GM18861 (cell line): ENCODE results near the gene PKD1L1.
"Not testable (repeated sequence)": the region's sequence is repeated elsewhere in the genome, so short reads cannot be mapped to it uniquely, and the experiment has no call there.

Source experiments
- ATAC-seq: cut with Tn5 transposase; IDR thresholded peaks from one replicate; pipeline ENCODE4 v1.9.1; 2021; ENCODE audit not compliant: unreplicated experiment

The PKD1L1 gene

DNA sequence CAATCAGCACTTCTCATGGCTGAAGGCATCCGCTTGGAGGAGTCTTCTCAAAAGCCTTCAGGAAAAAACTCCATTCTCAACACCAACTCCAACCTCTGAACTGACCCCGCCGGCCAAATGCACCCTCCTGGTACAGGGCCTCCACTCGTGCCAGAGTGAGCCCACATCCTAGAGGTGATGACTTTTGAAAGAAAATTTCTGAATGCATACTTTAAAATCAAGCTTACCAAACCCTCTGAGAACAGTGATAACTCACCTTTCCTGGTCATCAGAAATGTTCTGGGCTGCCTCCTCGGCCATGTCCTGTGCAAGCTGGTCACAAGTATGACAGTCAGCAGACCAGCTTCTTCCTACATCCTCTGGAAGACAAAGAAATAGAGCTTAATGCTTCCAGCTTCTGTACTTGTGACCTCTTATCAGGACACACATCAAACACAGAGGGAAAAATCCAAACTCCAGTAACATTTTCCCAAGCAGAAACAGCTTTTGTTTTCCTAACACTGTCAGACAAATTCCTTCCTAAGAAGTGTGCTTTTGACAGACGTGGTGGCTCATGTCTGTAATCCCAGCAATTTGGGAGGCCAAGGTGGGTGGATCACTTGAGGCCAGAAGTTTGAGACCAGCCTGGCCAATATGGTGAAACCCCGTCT lies at the start of gene PKD1L1:
PKD1L1 (minus strand) TSS at position 326 of the 650 bp plus-strand sequence; CDS start at position 300, 26 bp downstream.
- ATAC-seq, result no peak

- no peak for ATAC-seq
Observed at GRCh38 chr7:47992446-47992845, 44.2 kb upstream of the PKD1L1 start.

DNA sequence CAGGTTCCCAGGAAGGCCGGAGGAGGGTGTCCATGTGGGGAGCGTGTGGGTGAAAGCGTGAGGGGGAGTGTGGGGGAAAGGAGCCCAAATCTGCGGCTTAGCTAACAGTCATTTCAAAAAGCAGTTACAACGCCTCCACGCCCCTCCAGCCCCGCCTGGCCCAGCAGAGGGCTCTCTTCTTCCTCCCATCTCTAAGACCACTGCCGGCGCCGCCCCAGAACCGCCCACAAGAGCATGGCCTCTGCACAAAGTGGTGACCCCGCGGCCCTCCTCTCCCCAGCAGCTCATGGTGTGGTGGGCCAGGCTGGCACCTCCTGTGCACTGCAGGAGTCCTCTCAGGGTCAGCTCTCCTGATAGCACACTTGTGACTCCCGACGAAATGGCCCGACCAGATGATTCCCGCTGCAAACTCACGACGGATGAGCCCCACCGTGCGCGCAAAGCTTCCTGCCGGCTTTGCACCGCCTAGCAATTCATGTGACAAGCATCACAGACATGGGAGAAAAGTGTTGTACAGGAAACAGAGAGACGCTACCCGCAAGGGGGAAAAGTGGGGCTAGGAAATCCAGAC lies 43.6 kb upstream of the PKD1L1 start:
- ATAC-seq, result peak; percentile 93

DNA sequence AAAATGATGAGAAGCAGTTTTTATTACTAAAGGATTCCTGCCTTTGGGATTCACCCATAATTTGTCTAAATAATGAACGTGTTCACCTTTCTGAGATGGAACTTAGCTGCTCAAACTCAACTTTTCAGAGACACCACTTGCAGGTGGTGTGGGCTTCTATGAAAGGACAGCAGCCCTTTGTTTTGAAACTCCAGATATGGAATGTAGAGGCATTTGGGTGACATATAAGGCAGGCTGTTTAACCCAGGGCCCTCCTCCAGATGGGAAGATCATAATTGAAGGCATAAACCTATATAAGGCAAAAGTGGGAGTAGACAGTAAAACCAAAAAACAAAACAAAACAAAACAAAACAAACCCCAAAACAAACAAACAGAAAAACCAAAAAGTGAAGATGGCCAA lies 43.0 kb upstream of the PKD1L1 start:
- no peak for ATAC-seq

GRCh38 chr7:47990592-47990991 lies 42.3 kb upstream of the PKD1L1 start:
- ATAC-seq, result no peak

DNA sequence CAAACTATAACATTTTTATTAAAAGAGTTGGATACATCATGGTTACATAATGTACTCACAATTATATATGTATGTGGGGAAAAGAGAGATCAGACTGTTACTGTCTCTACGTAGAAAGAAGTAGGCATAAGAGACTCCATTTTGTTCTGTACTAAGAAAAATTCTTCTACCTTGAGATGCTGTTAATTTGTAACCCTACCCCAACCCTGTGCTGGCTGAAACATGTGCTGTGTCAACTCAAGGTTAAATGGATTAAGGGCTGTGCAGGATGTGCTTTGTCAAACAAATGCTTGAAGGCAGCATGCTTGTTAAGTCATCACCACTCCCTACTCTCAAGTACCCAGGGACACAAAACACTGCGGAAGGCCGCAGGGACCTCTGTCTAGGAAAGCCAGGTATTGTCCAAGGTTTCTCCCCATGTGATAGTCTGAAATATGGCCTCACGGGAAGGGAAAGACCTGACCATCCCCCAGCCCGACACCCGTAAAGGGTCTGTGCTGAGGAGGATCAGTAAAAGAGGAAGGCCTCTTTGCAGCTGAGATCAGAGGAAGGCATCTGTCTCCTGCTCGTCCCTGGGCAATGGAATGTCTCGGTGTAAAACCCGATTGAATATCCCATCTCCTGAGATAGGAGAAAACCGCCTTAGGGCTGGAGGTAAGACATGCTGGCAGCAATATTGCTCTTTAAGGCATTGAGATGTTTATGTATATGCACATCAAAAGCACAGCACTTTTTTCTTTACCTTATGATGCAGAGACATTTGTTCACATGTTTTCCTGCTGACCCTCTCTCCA lies 41.5 kb upstream of the PKD1L1 start:
- not testable (repeated sequence) for ATAC-seq

DNA sequence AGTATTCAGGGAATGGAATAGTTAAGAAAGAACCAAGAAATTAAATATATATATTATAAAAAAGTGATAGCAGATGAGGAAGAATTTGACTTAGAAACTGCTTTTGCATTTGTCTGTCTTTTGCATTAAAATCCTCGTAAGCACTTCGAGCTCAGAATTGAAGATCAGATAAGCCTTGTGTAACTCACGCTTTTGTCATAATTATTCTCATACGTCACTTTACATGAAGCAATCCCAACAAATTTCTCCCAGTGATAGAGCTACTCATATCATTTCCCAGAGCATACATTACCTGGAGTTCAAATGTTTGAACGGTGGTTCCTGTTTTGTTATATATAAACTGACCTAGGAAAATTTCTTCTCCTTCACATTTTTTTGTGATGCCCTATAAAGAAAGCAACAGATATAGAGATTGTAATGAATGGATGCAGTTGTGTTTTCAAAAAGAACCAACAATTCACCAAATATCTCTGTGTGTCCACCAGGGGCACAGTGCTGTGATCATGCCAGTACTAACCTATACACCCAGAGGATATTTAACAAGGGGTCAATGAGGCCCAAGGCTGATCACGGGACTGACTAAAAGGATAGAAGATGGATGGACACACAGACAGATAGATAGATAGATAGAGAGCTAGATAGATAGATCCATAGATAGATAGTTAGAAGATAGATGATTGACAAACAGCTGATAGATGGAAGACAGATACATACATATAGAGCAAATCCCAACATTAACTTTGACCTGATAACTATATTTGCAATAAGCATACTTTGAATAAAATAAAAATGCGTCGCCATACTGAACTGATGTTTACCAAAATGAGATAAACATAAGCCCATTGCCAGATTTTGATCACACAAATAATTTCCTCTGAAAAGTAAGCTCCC lies 40.5 kb upstream of the PKD1L1 start:
- ATAC-seq, result peak; percentile 26

GRCh38 chr7:47982610-47983009 lies 34.3 kb upstream of the PKD1L1 start:
- ATAC-seq, result no peak

DNA sequence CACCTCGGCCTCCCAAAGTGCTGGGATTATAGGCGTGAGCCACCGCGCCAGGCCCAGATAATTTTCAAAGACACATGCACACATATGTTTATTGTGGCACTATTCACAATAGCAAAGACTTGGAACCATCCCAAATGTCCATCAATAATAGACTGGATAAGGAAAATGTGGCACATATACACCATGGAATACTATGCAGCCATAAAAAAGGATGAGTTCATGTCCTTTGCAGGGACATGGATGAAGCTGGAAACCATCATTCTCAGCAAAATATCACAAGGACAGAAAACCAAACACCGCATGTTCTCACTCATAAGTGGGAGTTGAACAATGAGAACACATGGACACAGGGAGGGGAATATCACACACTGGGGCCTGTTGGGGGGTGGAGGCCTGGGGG lies 32.4 kb upstream of the PKD1L1 start:
- ATAC-seq, result not testable (repeated sequence)

DNA sequence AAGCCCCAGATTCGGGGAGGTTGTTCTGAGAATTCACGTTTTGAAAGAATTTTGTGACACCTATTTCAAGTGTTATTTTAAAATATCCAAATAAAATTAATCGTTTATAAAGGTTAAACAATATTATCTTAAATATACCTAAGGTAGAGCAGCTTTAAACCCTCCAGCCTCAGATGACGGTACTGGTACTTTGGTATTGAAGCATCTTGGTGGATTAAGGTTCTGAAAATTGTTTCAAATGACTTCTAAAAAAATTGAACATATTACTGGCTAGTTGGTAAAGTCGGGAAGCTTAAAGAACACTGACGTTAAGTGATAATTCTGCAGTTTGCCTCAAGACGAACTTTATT lies 31.5 kb upstream of the PKD1L1 start:
- ATAC-seq, result no peak

- peak; percentile 97 for ATAC-seq
Observed at GRCh38 chr7:47979145-47979831, 31.0 kb upstream of the PKD1L1 start, which contains the start of gene HUS1. HUS1 (minus strand) TSS chr7:47979615; CDS start chr7:47979519, 96 bp downstream.

DNA sequence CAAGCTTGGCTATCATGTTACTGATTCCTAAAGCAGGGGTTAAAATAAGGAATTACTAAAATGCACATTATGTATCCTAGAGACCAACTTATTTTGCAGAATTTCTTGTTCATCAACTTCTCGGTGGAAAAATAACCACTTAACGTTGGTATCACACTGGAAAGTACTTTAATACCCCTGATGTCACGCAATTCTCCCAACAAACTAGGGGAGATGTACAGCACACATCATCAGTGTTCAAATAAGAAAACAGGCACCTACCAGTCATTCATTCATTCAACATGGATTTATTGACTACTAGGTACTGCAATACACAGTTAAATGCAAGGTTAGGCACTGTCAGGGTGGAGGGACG lies 30.5 kb upstream of the PKD1L1 start:
- ATAC-seq, result no peak

DNA sequence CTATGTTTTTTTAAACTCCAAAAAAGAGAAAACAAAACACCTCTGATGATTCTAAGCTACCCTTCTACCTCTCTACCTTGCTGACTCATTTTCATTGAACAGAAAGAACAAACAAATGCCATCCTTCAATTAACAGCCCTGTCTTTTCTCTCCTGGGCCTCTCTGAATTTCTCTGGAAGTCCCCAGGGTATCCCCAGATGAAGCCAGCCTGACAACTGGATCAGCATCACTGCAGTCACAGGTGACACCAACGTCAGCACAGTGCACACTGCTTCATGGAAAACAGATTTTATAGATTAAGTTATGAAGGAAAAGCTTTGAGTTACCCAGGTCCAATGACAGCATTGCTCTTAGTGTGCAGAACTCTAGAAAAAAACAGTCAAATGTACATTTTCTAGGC lies 25.5 kb upstream of the PKD1L1 start:
- no peak for ATAC-seq

DNA sequence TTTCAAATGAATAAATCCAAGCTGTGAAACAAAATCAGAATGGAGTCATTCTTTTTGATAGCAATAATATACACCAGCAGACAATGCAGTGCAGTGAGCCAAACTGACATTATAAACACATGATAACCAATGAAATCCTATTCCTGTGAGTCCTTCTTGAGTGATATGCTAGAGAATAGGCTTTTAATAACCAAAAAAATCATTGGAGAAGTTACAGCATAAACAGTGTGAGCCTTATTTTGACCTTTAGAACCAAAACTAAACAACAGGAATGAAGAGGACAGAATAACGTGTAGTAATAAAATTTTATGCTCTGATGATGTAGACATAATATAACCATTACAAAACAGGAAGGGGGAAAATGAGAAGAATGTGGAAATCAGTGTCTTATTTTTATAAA lies 22.5 kb upstream of the PKD1L1 start:
- no peak for ATAC-seq

DNA sequence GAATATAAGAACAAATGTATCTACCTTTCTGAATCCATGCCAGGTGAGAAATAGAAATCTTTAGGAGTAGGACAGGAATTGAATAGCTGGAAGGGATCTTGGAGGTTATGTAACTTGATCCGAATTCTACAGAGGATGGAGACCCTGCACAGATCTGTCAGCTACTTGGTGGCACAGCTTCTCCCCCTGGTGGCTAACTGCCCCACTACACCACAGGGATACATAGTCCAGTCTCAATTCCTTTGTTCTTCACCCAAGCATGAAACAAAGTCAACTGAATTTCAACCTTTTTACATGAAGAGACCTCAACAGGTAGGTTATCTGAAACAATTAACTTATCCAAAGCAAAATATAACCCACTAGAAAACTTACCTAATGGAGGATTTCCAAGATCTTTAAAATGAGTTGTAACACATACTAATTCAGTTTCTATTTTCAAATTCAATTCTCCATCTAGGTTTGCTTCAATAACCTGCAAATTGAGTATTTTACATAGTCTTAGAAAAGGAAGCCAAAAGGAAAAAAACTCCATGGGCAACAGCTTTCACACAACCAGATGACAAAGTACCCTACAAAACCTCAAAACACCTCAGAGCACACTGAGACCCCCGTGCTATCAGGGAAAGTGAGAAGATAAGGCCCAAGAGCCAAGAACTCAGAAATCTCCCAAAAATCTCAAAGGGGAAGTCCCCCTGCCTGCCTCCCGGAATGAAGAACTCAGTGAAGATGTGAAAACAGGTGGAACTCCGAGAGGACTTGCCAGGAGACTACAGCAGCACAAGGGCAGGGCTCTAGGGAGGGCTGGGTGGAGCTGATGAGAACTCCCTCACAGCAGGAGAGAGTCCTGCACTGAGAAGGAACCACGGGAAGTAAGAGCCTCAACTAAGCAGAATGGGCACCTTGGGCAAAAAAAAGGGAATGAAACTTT lies 20.8 kb upstream of the PKD1L1 start:
- ATAC-seq, result peak; percentile 51

DNA sequence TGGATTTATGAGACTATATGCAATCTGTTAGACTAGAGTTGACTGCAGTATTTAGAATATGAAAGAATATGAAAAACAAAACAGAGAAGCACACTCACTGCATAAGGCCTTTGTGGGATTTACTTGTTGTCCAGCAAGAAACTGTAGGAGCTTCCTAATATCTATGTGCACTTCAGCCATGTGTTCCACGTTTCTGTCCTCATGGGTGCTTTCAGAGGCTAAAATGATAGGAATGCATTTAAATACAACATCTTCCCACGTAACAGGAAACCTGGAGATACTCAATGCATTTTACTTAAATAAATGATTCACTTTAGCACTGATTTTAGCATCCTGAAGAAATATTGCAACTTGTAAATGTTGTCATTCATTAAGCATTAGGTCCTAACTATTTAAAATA lies 19.4 kb upstream of the PKD1L1 start:
- ATAC-seq, result no peak

DNA sequence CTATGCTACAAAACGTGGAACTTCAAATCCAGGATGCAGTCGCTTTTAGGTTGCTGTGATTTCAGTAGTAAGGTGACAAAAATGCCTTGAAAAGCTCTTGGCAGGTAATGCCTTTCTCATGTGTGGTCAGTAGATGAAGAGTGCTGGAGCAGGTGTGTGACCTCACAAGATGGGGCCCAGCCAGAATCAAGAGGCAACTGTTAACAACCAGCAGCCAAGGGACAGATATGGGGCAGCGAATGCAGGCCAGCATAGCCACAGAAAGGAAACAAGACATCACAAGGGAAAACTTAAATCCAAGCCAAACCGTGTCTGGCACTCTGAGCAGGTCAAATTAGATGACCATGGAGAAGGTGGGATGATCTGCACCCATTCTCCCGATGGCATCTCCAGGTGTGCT lies 18.9 kb upstream of the PKD1L1 start:
- no peak for ATAC-seq

DNA sequence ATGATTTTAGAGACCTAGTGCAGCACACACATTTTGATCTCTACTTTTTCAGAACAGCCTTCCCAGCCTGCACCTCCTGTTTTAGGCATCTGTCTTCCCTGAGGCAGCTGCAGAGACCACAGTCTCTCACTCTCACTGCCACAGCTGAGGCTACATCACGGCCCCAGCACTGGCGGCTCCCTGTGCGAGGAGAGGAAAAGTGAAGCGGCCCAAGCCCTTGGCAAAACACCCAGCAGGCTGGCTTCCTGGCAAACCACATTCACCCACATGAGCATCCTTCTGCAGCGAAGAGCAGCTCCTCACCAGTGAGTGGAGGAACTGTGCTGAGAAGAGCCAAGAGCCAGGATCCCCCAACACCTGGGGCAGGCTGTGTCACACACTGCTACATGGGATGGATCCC lies 17.2 kb upstream of the PKD1L1 start:
- no peak for ATAC-seq

- no peak for ATAC-seq
Observed at GRCh38 chr7:47962262-47962661, 14.0 kb upstream of the PKD1L1 start.

DNA sequence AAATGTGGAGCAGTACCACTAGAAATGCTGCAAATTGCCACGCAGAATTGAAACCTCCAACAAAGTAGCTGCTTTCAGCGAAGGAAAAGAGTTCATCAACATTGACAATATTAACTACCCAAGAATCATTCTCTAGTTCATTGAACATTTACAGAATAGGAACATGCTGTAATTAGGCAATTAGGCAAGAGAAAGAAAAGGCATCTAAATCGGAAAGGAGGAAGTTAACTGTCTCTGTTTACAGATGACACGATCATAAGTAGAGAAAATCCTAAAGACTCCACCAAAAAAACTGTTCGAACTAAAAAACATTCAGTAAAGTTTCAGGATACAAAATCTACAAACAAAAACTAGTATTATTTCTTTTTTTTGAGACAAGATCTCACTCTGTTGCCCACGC lies 8.9 kb upstream of the PKD1L1 start:
- ATAC-seq, result no peak
